Caki2 (cell line): Measurements from ENCODE around the gene MALRD1. TPM values are rescaled to one million over a fixed set of nuclear protein-coding genes. Genes with fewer than 3 reads are reported as not detected.
"Not testable (repeated sequence)": the region's sequence is repeated elsewhere in the genome, so short reads cannot be mapped to it uniquely, and the experiment has no call there.

Experiments used
- DNase-seq: peaks from one replicate; pipeline ENCODE4 v3.0.0-alpha.2; 2015; ENCODE audit warnings: low read depth
- in situ Hi-C: cut with HindIII; loops from 2 replicates; pipeline ENCODE4 v1.10.0; 2016; ENCODE audit warnings: low sequenced_read_pairs, low pct_unique_long_range_greater_than_20kb, mixed read lengths
- total RNA-seq: library from RNA; depleted of rRNA; stranded (reverse); fragments of >200 nt; shearing (Covaris generic); gene quantifications from 2 replicates; pipeline ENCODE4 v1.2.3, GENCODE V29; 2014; ENCODE audit warnings: low replicate concordance

The MALRD1 gene
- total RNA-seq, 1 experiment from 2014 or later = not detected

DNA sequence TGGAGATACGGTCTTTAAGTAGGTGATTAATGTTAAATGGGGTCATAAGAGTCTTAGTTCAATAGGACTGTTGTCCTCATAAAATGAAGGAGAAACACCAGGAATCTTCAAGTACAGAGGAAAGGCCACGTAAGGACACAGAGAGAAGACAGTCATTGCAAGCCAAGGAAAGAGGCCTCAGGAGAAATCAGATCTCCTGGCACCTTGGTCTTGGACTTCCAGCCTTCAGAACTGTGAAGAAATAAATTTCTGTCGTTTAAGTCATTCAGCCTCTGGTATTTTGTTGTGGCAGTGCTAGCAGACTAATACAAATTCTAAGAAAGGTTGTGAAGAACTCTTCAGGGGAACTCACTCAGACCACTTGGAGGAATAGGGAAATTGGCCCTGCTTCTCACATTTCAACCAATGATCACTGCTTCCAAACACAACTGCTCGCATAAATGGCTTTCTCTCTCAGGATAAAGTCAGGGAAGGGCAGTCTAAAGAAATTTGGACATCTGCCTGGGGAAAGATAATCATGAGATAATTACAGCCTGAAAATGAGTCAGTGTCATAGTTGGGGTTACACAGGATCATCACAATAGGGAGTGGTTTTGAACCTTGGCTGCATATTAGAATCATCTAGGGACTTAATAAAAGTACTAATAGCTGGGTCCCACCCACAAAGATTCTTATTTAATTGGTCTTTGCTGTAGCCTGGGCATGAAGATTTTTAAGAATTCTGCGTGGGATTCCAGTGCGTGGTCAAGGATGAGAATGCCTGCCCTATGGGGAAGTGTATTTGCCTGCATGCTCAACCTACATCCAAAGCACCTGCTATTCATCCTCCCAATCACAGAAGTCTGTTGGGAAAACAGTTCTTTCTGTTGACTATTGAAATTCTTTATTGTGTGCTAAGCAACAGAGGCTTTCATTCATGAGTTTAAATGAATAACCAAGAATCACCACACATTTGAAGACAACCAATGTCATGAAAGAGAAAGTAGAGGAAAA, 457.0 kb downstream of the MALRD1 start:
- in situ Hi-C loops = no loop called here
- no peak for DNase-seq

DNA sequence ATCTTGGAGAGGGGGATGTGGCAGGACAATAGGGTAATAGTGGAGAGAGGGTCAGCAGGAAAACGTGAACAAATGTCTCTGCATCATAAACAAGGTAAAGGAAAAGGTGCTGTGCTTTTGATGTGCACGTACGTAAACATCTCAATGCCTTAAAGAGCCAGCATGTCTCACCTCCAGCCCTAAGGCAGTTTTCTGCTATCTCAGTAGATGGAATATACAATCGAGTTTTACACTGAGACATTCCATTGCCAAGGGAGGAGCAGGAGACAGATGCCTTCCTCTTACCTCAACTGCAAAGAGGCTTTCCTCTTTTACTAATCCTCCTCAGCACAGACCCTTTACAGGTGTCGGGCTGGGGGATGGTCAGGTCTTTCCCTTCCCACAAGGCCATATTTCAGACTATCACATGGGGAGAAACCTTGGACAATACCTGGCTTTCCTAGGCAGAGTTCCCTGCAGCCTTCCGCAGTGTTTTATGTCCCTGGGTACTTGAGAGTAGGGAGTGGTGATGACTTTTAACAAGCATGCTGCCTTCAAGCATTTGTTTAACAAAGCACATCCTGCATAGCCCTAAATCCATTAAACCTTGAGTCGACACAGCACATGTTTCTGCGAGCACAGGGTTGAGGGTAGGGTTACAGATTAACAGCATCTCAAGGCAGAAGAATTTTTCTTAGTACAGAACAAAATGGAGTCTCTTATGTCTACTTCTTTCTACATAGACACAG, 461.6 kb downstream of the MALRD1 start:
- in situ Hi-C loops, DNase-seq: not testable (repeated sequence)

DNA sequence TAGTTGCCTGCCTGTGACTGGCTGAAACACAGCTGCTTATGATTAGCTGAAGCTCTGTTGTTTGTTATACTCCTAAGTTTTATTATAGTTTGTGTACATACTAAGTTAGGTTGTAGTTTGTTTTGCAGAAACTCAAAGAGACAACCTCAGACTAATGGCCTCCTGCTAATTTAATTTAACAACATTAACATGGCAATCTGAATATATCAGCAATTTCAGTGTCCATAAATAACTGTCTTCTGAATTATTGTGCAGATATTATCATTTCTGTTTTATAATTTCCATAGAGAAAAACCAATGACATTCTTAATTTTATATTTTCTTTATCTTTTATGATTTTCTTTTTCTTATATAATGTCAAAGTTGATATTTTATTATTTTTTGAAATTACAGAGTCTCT, 469.5 kb downstream of the MALRD1 start:
- in situ Hi-C loops = no loop called here
- no peak for DNase-seq

DNA sequence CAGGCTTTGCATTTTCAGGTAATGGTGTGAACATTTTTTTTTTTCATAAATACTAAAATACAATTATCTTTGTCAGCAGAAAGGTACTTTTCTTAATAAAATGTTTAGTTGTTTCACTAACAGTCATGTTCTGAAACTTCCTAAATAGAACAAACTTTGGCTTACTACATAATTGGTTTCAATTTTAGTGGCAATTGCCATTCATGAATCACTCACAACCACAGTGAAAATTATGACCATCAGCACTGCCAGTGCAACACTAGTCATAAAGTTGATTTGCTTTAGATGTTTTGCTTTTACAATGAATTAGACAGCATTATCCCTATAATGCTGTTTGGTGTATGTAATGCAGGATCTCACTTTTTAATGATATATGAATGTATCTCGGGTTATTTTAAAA, 470.0 kb downstream of the MALRD1 start:
- DNase-seq = no peak
- in situ Hi-C loops = no loop called here

DNA sequence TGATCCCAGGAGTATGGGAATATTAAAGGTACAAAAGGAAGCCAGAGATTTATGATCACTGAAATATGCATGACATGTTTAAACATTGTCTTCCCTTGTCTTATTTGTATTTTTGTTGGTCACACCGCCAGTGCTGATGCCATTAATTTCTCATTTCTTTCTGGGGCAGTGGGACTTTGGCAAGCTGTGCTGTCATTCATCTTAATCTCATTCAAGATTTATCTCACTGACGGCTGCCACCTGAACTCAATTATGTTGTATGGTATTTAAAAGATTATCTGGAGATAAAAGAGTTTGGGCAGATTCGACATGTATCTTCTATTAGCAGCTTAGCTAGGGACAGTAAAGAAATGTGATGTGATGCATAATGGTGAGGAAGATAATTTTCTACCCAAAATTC, 482.7 kb downstream of the MALRD1 start:
- no peak for DNase-seq
- in situ Hi-C loops = no loop called here

DNA sequence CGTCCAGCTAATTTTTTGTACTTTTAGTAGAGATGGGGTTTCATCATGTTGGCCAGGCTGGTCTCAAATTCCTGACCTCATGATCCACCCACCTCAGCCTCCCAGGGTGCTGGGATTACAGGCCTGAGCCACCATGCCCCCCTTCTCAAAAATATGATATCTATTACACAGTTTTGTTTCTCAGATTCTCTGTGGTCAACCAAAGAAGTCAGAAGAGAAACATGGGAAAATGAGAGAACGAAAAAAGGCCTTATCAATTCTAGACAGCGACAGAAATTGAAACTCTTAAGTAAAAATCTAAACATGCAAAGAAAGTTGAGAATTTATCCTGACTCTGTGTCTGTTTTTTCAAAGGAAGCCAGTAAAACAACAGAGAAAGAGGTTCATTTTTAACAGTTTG, 483.8 kb downstream of the MALRD1 start:
- in situ Hi-C loops = no loop called here
- no peak for DNase-seq

DNA sequence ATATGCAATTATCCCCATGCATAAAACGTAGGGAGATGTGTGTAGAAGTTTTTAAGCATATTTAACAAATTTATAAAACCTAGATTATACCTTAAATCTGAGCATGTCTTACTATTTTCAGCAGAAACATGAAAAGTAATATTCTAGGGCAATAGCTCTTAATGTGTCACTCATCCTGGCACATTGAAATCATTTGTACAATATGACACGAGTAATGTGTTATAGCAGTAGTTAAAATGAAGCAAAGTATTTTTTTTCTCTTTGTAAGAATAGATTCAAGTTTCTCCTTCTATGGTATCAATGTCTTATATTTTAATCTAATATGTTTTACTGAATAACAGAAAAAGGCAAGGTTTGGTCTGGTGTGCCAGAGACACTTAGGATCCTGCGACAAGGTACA, 492.7 kb downstream of the MALRD1 start:
- in situ Hi-C loops = no loop called here

DNA sequence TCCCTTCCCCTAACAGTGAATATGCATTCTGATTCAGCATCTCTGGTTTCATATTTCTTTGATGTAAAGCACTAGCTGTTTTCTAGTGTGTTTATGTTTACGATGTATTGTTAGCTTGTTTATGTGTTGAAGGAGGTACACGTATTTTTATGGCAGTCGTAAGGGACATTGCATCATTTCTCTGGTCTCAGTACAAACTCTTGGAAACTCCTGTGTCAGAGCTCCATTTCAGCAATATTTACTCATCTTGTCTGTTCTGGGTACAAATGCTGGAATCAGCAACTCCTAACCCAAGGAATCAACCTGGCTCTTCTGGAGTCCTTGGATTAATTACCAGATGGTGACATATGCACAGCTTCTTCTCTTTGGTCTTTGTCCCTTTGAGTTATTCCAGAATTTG, 497.6 kb downstream of the MALRD1 start:
- in situ Hi-C loops = no loop called here
- DNase-seq = no peak

More for the DNA sequence above, 492.7 kb downstream of the MALRD1 start:
- DNase-seq = no peak

DNA sequence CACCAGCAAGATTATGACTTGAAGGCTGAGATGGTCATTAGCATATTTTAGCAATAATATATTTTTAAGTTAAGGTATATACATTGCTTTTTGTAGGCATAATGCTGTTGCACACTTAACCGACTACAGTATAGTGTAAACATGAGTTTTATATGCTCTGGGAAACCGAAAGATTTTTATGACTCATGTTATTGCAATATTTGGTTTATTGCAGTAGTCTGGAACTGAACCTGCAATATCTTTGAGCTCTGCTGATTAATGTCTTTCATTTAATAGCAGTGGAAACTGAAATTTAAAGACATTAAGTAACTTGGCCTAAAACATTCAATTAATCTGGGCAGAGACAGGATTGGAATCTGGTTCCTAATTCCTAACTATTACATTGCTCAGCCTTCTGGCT, 500.9 kb downstream of the MALRD1 start:
- no peak for DNase-seq
- in situ Hi-C loops = no loop called here

DNA sequence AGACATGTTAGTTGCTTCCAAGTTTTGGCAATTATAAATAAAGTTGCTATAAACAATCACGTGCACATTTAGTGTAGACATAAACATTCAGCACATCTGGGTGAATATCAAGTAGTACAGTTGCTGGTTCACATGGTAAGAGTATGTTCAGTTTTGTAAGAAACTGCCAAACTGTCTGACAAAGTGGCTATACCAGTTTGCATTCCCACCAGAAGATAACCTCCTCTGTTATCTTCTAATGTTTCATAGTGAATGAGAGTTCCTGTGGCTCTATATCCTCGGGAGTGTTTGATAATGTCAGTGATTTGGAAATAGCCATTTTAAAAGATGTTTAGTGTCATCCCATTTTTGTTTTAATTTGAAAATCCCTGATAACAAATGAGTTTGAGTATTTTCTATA, 508.1 kb downstream of the MALRD1 start:
- DNase-seq = no peak
- in situ Hi-C loops = no loop called here

DNA sequence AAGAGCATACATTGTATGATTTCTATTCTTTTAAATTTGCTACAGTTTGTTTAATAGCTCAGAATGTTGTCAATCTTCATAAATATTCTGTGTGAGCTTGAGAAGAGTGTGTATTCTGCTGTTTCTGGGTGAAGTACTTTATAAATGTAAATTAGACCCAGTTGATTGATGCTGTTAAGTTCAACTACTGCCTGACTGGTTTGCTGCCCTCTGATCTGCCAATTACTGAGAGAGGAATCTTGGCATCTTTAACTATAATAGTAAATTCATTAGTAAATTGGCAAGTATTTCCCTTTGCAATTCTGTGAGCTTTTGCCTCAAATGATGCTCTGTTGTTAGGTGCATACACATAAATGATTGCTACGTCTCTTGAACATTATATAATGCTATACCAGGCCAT, 512.6 kb downstream of the MALRD1 start:
- in situ Hi-C loops = no loop called here
- no peak for DNase-seq

DNA sequence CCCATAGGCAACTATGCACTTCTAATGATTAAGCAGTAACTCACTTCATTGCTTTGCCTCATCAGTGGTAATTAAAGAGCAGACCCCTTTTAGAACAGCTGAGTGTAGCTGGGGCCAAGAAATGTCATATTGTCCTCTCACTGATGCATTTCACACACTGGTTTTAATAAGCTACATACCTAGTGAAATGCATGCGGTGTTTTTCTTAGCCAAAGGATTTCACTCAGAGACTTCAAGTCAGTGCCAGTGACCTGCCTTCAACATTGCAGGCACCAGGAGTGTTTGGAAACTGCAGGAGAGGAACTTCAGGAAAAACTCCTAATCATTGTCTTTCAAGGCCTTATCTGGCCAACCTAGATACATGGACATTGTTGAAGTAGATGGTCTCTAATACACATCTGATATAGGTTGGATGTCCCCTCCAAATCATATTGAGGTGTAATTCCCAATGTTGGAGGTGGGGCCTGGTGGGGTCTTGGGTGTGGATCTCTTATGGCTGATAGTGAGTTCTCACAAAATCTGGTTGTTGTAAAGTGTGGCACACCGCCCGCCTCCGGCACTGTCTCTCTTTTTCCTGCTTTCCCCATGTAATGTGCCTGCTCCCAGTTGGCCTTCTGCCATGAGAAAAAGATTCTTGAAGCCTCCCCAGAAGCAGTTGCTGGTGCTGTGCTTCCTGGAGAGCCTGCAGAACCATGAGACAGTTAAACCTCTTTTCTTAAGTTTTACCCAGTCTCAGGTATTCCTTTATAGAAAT, 515.0 kb downstream of the MALRD1 start:
- no peak for DNase-seq
- in situ Hi-C loops = no loop called here

DNA sequence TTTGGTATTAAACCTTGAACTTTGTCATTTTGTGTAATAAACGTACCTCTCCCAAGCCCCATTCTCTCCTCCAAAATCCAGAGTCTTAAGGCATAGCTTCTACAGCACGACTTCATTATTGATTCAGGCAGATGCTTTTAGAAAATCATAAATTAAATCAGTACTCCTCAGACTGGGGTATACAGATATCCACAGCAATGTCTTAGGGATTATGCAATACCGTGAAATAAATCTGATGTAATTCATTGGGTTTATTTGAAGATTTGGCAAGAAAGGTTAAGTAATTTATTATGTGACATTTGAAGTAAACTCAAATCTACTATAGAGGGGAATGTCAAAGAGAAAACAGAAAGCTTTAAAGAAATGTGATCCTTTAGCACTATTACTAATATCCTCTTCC, 521.5 kb downstream of the MALRD1 start:
- no peak for DNase-seq
- in situ Hi-C loops = no loop called here

DNA sequence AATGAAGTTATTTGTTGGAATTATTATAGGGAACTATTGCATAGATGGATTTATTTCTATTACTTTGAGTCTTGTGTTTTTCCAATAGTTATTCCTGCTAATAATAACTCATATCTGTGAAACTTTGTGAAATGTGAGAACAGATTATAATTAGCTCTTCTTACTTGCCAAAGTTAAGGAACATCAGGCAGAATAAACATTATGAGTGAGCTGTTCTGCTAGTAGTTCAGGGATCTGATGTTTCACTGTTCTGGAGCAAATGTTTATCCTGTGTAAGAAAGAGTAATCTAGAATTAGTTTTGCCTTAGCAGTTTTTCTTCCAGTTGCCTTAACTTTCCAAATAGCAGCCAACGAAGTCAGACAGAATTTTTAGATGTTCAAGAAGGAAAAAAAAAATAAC, 522.4 kb downstream of the MALRD1 start:
- in situ Hi-C loops = no loop called here
- DNase-seq = no peak

DNA sequence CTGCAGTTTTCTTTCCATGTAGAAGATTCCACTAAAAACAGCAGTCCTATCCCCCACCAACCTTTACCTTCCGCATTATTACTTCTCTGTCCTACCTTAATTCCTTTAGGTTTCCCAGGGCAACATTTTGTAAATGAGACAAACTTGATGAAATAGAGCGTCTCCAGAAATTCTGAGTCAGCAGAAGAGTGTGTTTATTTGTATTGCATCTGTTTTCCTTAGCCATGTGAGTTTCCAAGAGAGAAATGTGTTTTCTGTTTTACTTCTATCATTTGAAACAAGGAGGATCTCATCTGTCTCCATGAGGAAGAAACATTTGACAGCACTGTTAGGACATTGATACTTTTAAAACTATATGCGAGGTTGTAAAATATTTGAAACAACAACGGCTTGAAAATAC, 523.5 kb downstream of the MALRD1 start:
- in situ Hi-C loops = no loop called here

DNA sequence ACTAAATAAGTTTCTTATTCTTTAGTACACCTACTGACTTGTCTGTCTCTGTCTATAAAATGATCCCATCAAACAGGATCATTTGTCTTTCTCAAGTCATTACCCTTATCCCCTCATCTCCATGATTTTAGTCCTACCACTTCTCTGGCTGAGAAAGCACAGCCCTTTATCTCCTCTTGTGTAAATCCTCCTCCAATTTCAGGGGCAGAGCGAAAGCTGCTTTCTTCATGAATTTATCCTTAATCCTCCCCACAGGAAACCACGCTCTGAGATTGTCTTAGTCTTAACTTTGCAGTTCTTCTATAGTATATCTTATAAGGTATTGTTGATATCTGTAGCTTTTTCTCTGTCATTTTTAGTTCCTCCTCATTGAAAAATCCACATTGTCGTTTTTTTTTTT, 528.0 kb downstream of the MALRD1 start:
- no peak for DNase-seq
- in situ Hi-C loops = no loop called here

More for the DNA sequence above, 523.5 kb downstream of the MALRD1 start:
- no peak for DNase-seq

DNA sequence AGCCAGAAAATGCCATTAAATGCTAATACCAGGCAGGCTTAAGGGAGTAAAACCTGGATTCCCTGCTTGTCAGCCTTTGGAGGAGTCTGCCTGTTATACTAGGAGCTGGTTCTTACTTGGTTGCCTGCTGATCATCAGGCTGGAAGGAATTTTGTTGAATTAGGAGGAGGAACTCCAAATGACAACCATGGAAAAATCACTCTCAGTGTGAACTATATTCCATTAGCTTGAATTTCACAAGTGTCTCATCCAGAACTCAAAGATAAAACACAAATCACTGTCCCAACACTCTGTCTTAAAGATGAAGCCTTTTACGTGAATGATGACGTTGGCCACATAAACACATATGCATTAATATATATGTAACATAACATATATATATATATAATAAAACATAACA, 528.8 kb downstream of the MALRD1 start:
- in situ Hi-C loops = no loop called here

DNA sequence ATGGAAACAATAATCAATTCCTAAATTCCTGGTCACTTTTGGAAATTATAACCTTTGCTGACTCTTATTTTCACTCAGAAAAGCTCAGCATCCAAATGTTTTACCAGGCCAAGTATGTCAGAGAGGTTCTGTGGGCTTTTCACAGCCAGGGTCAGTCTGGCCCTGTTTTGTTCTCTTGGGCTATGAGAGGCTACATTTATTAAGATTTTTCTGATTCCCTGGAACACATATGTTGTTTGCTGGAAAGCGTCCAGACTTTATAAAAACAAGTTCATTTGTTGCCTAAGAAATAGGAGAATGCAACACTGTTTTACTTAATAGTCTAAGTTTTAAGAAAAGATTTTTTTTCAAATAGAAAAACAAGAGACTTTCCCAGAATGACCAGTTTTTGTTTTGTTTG, 529.2 kb downstream of the MALRD1 start:
- no peak for DNase-seq
- in situ Hi-C loops = no loop called here

More for the DNA sequence above, 528.8 kb downstream of the MALRD1 start:
- no peak for DNase-seq

DNA sequence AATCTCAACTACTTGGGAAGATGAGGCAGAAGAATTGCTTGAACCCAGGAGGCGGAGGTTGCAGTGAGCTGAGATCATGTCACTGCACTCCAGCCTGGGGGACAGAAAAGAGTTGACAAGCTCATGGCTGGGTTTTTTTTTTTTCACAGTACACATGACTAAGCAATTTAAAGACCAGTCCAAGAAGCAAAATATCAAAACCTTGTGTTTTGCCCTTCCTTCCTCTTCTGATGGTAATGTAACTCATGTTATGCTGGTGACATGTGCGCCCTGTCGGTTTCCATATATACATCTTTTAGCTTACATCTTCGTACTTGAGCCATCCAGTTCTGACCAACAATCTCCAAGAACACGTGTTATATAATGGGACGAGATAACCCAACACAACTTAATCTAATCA, 530.0 kb downstream of the MALRD1 start:
- DNase-seq = no peak
- in situ Hi-C loops = no loop called here
